Stimulated activated naive B cell treated with anti-CD40 and anti-IgM and Interleukin-4, amounts not matched to agents 10 μg/mL and 1 μg/mL and 100 μg/mL, for 72 hours (primary cell): ENCODE results near the gene RXRA.

Experiments
- ATAC-seq, 2 donors: fragments of 150-1000 bp; cut with Tn5 transposase; replicated peaks; 2 replicates each; pipeline ENCODE4 v1.10.0; 2021; ENCODE audit warnings: moderate library complexity in 1 of 2
- DNase-seq: peaks from one replicate; pipeline ENCODE4 v3.0.0; 2021
- H3K27ac Mint-ChIP-seq: one replicate; pipeline ENCODE4 v1.8.0; 2022; ENCODE audit warnings: mild to moderate bottlenecking, mixed read lengths
- H3K27me3 Mint-ChIP-seq, 2 donors: one replicate each; pipeline ENCODE4 v1.8.0; 2022; ENCODE audit warnings: mixed read lengths in 2 of 2
- H3K36me3 Mint-ChIP-seq, 2 donors: one replicate each; pipeline ENCODE4 v1.8.0; 2022; ENCODE audit warnings: mixed read lengths in 2 of 2, mild to moderate bottlenecking in 1 of 2
- H3K4me1 Mint-ChIP-seq, 2 donors: one replicate each; pipeline ENCODE4 v1.8.0; 2022; ENCODE audit warnings: mixed read lengths in 2 of 2, mild to moderate bottlenecking in 1 of 2
- H3K4me3 Mint-ChIP-seq, 2 donors: one replicate each; pipeline ENCODE4 v1.8.0; 2022; ENCODE audit warnings: mild to moderate bottlenecking in 2 of 2, mixed read lengths in 2 of 2, moderate library complexity in 1 of 2
- H3K9me3 Mint-ChIP-seq, 2 donors: one replicate each; pipeline ENCODE4 v1.8.0; 2022; ENCODE audit warnings: mixed read lengths in 2 of 2, mild to moderate bottlenecking in 1 of 2

The RXRA gene

DNA sequence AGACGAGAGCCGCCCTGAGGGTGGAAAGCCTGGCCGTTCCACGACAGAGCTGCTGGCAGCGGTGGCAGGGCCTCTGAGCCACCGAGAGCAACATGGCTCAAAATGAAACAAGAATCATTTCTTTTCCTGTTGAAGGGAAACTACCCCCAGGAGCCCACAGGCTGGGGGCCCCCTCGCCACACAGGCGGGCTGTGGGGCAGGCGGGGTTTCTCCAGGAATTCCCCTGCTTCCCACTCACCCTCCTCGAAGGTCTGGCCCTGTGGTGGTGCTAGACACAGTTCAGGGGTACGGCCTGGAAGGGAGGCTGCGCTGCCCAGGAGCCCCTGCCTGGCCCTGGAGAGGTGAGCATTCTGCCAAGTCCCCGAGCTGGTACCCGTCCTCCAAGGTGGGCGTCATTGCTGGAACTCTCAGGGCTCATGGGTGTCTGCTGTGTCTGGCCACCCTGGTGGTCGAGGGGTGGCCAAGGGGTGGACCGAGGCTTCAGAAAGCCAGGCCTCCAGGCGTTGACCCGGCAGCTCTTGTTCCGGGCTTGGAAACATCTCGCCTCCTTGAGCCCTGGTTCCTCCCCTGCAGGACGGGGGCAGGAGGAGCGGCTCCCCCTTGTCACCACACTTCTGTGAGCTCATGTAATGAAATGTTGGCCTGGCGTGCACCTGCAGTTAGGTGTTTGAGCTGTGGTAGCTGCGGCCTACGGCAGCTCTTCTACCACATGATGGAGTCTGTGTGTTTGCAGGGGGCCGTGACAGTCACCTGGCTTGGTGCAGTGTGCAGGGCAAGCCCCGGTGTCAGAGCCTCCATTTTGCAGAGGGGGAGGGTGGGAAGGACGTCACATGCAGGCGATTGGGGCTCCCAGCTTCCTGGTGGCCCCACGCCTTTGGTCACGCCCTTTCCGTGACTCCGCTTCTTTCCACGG is 65.3 kb downstream of the RXRA start:
- H3K4me1 Mint-ChIP-seq: peaks cover 44 to 85% of the 10 kb centered on the region in 2 donors
- H3K36me3 Mint-ChIP-seq: peaks cover 4 to 5% of the 10 kb centered on the region in 2 donors
- peak overlapping the region; percentile 66 to 79 for H3K4me3 Mint-ChIP-seq
- peak overlapping the region; percentile 98 for H3K27ac Mint-ChIP-seq
- peaks cover 4 to 5% of the 10 kb centered on the region in 2 donors for H3K9me3 Mint-ChIP-seq
- DNase-seq: peak; percentile 85
- peaks cover 5 to 23% of the 10 kb centered on the region in 2 donors for H3K27me3 Mint-ChIP-seq
- ATAC-seq: peak; percentile 75 to 82

DNA sequence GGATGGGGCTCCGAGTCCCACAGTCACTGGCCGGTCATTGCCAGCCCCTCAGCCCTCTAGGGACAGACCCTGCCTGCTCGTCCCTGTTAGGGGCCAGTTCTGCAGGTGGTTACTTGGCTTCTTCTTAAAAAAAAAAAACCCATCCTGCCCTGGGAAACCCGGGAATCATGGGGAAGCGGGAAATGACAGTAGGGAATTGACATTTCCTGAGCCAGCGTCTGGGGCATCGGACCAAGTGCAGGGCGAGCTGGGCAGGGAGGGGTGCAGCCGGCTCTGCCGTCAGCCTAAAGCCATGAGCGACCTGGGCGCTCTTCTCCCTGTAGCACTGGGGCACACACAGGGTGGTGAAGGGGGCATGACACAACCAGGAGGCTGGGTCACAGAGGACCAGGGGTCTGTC is 66.6 kb downstream of the RXRA start:
- H3K27me3 Mint-ChIP-seq: peaks cover 5 to 17% of the 10 kb centered on the region in 2 donors
- H3K27ac Mint-ChIP-seq: no peak overlapping the region
- H3K4me1 Mint-ChIP-seq: peaks cover 55 to 97% of the 10 kb centered on the region in 2 donors
- DNase-seq: no peak
- peaks cover 4 to 5% of the 10 kb centered on the region in 2 donors for H3K9me3 Mint-ChIP-seq
- ATAC-seq: no peak
- peaks cover 4 to 5% of the 10 kb centered on the region in 2 donors for H3K36me3 Mint-ChIP-seq
- H3K4me3 Mint-ChIP-seq: no peak overlapping the region

DNA sequence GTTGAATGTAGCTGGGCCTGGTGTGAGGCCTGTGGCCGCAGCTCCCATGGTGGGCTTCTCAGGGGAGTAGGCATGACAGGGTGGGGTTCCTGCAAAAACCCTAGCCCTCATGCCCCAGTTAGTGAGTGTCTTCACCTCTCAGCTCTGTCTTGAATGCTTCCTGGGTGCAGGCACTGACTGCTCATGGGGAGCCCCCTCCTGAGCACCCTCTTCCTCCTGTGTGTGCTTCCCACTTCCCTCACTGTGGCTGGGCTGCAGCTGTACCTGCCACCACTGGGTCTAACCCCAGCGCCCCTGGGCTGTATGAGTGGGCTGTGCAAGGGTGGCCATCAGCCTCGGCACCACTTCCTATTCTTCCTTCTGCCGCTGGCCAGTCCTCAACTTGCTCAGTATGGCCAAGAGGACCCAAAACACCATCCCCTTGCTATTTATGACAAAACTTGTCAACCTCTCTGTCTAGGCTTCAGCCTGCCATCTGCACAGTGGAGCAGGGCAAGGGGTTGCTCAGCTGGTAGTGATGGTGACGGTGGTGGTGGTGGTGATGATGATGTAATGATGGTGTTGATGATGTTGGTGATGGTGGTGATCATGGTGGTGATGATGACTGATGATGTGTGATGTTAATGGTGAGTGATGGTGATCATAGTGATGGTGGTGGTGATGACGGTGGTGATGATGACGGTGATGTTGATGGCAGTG is 67.5 kb downstream of the RXRA start:
- peaks cover 4 to 5% of the 10 kb centered on the region in 2 donors for H3K9me3 Mint-ChIP-seq
- peaks cover 53 to 90% of the 10 kb centered on the region in 2 donors for H3K4me1 Mint-ChIP-seq
- H3K36me3 Mint-ChIP-seq: peaks cover 4 to 6% of the 10 kb centered on the region in 2 donors
- H3K4me3 Mint-ChIP-seq: no peak overlapping the region
- H3K27ac Mint-ChIP-seq: no peak overlapping the region
- peaks cover 5 to 9% of the 10 kb centered on the region in 2 donors for H3K27me3 Mint-ChIP-seq
- DNase-seq: no peak
- no peak for ATAC-seq

DNA sequence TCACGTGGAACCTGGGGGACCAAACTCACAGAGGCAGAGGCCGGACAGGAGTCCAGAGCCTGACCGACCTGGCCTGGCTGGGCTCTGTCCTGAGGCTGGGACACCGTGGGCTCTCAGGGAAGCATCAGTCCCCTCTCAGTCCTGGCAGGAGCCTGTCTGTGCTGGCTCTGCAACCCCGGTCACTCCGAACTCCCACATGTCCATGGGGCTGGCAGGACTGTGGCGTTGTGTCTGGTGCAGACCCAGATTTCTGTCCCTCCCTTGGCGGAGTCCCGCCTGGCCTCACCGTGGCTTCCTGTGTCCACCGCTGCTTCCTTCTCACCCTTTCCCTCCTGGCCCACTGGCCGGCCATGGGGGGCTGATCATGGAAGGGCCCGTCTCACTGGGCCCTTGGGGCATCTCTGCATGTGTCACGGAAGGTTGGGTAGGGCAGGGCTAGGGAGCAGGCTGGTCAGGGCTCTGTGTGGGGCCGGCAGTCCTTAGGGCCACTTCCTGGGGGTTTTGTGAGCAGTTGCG is 68.8 kb downstream of the RXRA start:
- DNase-seq (no peak), ATAC-seq (no peak)
- peaks cover 4 to 8% of the 10 kb centered on the region in 2 donors for H3K36me3 Mint-ChIP-seq
- H3K27ac Mint-ChIP-seq: no peak overlapping the region
- peaks cover 5 to 7% of the 10 kb centered on the region in 2 donors for H3K9me3 Mint-ChIP-seq
- no peak overlapping the region for H3K4me3 Mint-ChIP-seq
- H3K4me1 Mint-ChIP-seq: peaks cover 53 to 81% of the 10 kb centered on the region in 2 donors
- H3K27me3 Mint-ChIP-seq: peaks cover 0 to 5% of the 10 kb centered on the region in 2 donors

DNA sequence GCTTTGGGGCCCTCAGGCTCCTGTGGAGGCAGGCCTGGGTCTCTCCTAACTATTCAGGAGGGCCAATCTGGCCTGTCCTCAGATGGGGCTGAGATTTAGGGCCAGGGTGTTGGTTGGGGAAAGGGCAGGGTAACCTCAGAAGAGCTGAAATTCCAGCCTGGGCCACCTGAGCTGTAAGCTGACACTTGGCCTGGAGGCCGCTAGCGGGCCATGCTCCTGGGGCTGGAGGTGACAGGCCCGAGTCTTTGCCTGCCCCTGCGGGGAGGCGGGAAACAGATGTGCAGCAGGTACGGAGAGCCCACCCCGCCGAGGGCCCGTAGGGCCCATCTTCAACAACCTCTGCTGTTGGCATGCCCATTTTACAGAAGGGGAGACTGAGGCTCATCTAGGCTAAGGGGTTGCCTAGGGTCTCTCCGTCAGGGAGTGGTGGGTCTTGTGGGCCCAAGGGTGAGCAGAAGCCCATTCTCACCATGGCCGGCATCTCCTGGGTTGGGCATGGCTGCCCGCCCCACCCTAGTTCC is 69.5 kb downstream of the RXRA start:
- ATAC-seq (no peak), DNase-seq (no peak)
- H3K36me3 Mint-ChIP-seq: peaks cover 4 to 8% of the 10 kb centered on the region in 2 donors
- H3K27ac Mint-ChIP-seq: peak overlapping the region; percentile 28
- peaks cover 46 to 73% of the 10 kb centered on the region in 2 donors for H3K4me1 Mint-ChIP-seq
- peaks cover 0 to 5% of the 10 kb centered on the region in 2 donors for H3K27me3 Mint-ChIP-seq
- peak overlapping the region in 1 of 2 donors; percentile 51 for H3K4me3 Mint-ChIP-seq
- H3K9me3 Mint-ChIP-seq: peaks cover 5 to 7% of the 10 kb centered on the region in 2 donors

DNA sequence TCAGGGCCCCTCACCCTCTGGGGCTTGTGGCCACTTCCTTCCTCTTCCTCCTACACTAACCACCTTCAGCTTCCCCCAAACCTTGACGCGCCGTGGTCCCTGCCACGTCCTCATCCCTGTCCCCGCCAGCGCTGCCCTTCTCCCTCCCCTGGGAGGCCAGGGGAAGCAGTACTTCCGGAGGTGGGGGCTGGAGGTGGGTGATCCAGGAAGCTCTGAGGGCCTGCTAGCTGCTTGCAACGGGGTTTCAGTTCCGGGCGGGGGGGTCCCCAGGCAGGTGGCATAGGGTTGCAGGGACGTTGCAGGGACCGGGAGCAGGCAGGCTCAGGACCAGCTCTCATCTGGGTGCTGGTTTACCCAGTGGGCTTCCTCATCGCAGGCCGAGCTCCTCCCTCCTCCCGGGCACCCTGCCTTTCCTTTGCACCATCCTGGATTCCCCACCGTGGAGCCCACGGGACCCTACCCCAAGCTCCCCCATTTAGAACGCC is 70.0 kb downstream of the RXRA start:
- Mint-ChIP-seq H3K27ac (peak overlapping the region; percentile 65), H3K36me3 (peaks cover 4 to 8% of the 10 kb centered on the region in 2 donors), H3K4me3 (peak overlapping the region; percentile 51 to 67), H3K9me3 (peaks cover 5 to 7% of the 10 kb centered on the region in 2 donors), H3K4me1 (peaks cover 41 to 68% of the 10 kb centered on the region in 2 donors), H3K27me3 (peaks cover 0 to 5% of the 10 kb centered on the region in 2 donors)
- peak; percentile 66 to 68 for ATAC-seq
- peak; percentile 81 for DNase-seq

DNA sequence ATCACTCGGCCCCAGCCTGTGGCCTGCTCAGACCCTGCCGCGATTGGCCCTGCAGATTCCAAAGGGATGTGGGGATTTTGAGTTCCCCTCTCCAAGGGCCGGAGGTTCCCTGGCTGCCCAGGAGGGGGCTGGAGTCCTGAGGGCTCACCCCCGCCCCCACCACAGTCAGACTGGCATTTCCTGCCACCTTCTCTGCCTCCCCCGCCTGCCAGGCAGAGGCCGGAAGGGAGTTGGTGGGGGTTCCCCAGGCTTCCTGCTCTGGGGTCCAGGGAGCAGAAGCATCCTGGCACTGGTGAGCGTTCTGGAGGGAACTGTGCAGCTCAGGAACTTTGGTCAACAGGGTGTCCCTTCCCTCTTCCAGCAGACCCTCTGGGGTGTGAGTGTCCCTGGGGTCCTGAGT is 70.6 kb downstream of the RXRA start:
- Mint-ChIP-seq H3K4me1 (peaks cover 37 to 63% of the 10 kb centered on the region in 2 donors), H3K4me3 (peak overlapping the region; percentile 51 to 67), H3K36me3 (peaks cover 4 to 8% of the 10 kb centered on the region in 2 donors), H3K27me3 (peaks cover 0 to 5% of the 10 kb centered on the region in 2 donors), H3K9me3 (peaks cover 5 to 7% of the 10 kb centered on the region in 2 donors), H3K27ac (peak overlapping the region; percentile 65)
- no peak for DNase-seq
- ATAC-seq: peak; percentile 8 to 17

DNA sequence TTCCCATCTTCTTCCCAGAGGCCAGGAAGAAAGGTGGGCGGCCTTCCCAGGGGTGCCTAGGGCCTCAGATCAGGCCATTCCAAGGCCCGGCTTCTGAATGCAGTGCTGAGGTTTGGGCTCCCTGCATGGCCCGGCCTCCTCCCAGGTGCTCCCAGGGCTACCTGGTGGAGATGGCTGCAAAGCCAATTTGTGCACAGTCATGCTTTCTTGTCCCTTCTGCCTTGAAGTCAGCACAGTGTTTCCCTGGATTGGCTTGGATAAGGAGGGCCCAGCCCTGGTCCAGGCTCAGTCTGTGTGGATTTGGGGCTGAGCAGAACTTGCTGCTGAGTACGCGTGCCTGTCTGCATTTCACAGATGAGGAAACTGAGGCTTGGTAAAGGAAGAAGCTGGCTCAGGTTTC is 72.5 kb downstream of the RXRA start:
- H3K4me3 Mint-ChIP-seq: no peak overlapping the region
- H3K36me3 Mint-ChIP-seq: peaks cover 4 to 8% of the 10 kb centered on the region in 2 donors
- H3K27ac Mint-ChIP-seq: no peak overlapping the region
- peaks cover 5 to 7% of the 10 kb centered on the region in 2 donors for H3K9me3 Mint-ChIP-seq
- DNase-seq (no peak), ATAC-seq (no peak)
- H3K4me1 Mint-ChIP-seq: peaks cover 34 to 51% of the 10 kb centered on the region in 2 donors
- peaks cover 0 to 4% of the 10 kb centered on the region in 2 donors for H3K27me3 Mint-ChIP-seq

DNA sequence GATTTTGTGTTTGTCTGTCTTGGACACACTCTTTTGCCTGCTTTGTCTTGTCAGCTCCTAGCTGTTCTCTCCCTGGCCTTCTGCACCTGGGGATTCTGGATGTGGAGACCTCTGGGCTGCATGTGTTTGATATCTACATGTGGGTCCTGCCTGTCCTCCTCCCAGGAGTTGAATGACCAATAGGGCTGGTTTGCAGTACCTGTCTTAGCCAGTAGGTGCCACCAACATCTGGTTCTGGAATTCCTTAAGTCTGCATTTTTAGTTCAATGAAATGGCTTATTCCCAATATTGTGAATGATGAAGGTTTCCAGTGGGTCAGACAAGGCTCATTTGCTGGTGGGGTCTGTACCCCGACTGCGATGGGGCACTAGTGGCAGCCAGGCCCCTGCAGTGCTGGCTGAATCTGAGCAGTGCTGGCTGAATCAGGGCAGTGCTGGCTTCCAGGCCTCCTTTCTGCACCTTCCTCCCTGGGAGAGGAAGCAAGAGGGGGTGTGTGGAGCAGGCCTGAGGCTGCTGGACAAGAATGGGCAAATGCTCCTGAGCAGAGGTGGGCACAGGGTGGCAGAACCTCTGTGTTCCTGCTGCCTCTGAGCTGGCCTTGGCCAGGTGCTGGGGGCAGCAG is 73.3 kb downstream of the RXRA start:
- no peak overlapping the region for H3K27ac Mint-ChIP-seq
- no peak overlapping the region for H3K4me3 Mint-ChIP-seq
- H3K9me3 Mint-ChIP-seq: peaks cover 0 to 3% of the 10 kb centered on the region in 2 donors
- no peak for DNase-seq
- no peak for ATAC-seq
- no peaks in the 10 kb centered on the region for H3K27me3 Mint-ChIP-seq
- peaks cover 38 to 51% of the 10 kb centered on the region in 2 donors for H3K4me1 Mint-ChIP-seq
- peaks cover 0 to 3% of the 10 kb centered on the region in 2 donors for H3K36me3 Mint-ChIP-seq

DNA sequence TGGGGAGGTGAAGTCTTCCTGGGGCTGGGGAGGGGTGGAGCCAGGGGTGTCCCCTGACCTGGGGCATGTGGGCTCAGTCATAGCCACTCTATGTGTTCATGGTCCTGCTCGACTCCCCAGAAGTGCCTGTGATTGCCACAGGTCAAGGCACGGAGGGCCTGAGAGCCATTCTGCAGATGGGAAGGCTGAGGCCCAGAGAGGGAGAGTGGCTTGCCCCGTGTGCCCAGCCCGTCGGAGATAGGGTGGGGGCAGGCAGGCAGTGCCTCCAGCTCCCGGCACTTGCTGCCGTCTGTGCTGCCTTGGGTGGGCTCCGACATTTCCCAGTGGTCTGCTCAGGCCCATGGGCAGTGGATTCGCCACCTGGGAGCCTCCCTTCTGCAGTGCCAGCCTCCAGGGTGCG is 74.0 kb downstream of the RXRA start:
- Mint-ChIP-seq H3K4me3 (no peak overlapping the region), H3K27ac (no peak overlapping the region), H3K36me3 (peaks cover 0 to 3% of the 10 kb centered on the region in 2 donors)

DNA sequence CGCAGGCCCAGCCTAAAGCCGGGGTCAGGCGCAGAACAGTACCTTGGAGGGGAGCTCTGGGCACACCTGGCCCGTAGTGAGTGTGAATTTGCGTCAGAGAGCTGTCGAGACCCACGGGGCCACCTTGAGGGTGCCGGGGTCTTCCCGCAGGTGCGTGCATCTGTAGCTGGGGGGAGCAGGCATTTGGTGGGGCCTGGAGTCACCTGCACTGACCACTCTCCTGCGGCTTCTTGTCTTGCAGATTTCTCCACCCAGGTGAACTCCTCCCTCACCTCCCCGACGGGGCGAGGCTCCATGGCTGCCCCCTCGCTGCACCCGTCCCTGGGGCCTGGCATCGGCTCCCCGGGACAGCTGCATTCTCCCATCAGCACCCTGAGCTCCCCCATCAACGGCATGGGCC is 75.1 kb downstream of the RXRA start:
- Mint-ChIP-seq H3K36me3 (peaks cover 0 to 3% of the 10 kb centered on the region in 2 donors), H3K27ac (no peak overlapping the region), H3K4me3 (no peak overlapping the region), H3K27me3 (no peaks in the 10 kb centered on the region), H3K9me3 (peaks cover 0 to 3% of the 10 kb centered on the region in 2 donors), H3K4me1 (peaks cover 39 to 51% of the 10 kb centered on the region in 2 donors)
- DNase-seq: no peak
- no peak for ATAC-seq

More for the DNA sequence above, 74.0 kb downstream of the RXRA start:
- DNase-seq (no peak), ATAC-seq (no peak)
- Mint-ChIP-seq H3K27me3 (no peaks in the 10 kb centered on the region), H3K9me3 (peaks cover 0 to 3% of the 10 kb centered on the region in 2 donors), H3K4me1 (peaks cover 40 to 51% of the 10 kb centered on the region in 2 donors)

DNA sequence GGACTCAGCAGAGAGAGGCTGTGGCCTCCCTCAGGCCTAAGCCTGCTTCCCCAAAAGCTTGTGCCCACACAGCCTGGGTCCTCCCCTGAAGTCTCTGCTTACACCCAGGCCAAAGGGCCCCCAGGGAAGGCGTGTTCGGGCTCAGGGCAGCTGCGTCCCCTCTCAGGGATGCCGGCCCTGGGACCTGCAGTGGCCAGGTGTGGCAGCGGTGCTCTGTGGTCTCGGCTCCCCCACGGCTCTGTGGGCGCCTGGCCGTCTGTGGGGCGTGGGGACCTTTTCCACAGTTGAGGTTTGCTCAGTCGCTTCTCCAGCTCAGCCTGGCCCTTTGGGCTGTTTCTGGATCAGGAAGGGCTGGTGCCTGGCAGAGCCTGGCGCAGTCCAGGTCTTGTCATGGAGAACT is 75.9 kb downstream of the RXRA start:
- DNase-seq: no peak
- H3K4me3 Mint-ChIP-seq: no peak overlapping the region
- no peaks in the 10 kb centered on the region for H3K27me3 Mint-ChIP-seq
- H3K36me3 Mint-ChIP-seq: peaks cover 0 to 3% of the 10 kb centered on the region in 2 donors
- peaks cover 0 to 3% of the 10 kb centered on the region in 2 donors for H3K9me3 Mint-ChIP-seq
- ATAC-seq: no peak
- no peak overlapping the region for H3K27ac Mint-ChIP-seq
- H3K4me1 Mint-ChIP-seq: peaks cover 38 to 51% of the 10 kb centered on the region in 2 donors

DNA sequence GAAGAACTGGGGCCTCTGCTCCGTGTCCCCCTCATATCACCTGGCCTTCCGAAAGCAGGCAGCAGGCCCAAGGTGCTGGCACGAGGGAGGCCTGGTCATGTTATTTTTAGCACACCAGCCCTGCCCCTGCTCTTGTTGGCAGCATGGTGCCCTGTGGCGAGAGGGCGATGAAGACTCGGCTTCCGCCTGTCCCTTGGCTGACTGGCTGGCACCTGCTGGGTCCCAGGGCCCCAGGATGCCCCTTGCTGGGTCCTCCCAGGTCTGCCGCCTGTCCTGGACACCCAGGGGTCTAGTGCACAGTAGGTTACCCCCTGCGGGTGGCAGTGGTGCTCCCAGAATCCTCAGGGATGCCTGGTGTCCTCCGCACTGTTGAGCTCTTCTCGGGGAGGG is 77.0 kb downstream of the RXRA start:
- no peak overlapping the region for H3K4me3 Mint-ChIP-seq
- no peaks in the 10 kb centered on the region for H3K27me3 Mint-ChIP-seq
- DNase-seq (no peak), ATAC-seq (no peak)
- H3K27ac Mint-ChIP-seq: no peak overlapping the region
- peaks cover 0 to 3% of the 10 kb centered on the region in 2 donors for H3K36me3 Mint-ChIP-seq
- H3K9me3 Mint-ChIP-seq: peaks cover 0 to 3% of the 10 kb centered on the region in 2 donors
- H3K4me1 Mint-ChIP-seq: peaks cover 41 to 56% of the 10 kb centered on the region in 2 donors
